HG02798 (cell line): ENCODE data around the gene TNS3.

ENCODE experiments used
- ATAC-seq: cut with Tn5 transposase; IDR thresholded peaks from one replicate; pipeline ENCODE4 v1.9.1; 2021; ENCODE audit warnings: mild to moderate bottlenecking; ENCODE audit not compliant: unreplicated experiment, poor library complexity

Gene TNS3

DNA sequence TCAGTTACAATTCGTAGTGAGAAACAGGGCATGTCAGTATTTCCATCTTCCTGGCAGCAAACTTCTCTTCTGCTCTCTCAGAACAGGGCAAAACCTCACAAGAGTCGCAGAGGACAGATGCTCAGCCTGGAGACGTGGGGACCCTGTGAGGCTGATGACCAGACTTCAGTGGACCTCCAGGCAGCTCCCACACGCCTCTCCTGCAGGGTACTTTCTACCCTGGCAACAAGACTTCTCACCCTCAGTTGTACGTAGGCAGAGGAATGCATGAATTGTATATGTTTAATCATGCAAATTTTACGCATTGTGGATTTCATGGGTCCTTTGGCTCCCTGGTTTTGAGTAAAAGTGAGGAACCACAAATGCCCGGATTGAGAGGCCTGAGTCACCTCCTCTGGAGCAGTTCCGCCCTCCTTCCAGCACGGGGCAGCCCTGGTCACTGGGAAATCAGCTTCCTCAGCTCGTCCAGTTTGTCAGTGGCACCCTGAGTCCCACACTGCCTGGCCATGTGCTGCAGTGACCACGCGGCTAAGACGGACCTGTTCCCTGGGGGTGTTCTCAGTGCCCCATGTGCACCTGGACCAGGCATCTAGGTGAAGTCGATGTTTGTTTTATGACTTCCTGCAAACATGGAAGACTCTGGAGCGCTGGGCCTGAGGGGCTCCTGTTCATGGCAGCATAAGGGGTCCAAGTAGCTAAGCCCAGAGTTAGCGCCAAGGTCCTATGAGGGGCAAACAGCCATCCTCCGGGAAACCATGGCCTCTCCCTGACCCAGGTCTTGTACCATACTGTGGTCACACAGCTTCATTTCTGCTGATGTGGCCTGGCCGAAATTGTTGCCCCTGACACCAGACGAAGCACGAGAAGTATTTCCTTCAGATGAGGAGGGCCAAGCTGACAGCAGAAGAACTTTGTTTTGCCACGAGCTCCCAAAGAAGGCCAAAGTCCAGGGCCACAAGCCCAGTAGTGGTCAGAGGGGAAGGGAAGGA is 165.1 kb downstream of the TNS3 start:
- no peak for ATAC-seq

DNA sequence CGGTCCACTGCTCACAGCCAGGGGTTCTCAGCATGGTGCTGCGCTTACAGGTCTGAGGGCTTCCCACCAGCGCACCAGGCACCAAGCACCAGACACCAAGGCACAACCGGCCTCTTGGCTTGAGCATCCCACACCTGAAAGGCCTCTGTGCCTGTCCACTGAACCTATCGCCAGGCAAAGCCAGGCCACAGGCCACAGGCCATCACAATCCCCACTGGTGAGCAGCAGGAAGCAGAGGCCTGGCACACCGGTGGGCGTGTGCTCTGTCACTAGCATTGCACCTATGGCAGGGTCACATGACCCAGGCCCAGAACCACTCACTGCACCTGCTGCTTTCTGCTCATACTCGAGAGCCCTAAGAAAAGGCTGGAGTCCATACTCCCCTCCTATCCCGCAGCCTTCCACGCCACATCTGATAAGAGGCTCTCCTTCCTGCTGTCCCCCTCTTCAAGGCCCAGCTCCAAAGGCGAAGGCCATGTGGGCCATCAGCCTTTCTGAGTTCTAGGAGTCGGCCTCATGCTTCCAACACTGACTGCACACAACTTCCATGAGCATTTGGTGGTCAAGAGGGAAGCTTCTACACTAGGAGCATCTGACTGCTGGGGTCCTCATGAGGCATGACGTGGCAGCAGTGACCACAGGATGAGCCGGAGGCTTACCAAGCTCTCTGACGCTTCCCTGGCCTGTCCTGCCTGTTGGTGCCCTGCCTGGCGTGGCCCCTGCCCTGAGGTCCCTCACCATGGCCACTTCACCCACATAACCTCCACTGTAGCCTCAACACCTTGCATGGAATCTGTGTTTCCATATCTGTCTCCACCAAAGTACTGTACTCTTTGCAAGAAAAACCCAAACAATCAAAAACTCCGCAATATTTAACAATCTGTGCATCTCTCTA is 166.3 kb downstream of the TNS3 start:
- ATAC-seq: no peak

DNA sequence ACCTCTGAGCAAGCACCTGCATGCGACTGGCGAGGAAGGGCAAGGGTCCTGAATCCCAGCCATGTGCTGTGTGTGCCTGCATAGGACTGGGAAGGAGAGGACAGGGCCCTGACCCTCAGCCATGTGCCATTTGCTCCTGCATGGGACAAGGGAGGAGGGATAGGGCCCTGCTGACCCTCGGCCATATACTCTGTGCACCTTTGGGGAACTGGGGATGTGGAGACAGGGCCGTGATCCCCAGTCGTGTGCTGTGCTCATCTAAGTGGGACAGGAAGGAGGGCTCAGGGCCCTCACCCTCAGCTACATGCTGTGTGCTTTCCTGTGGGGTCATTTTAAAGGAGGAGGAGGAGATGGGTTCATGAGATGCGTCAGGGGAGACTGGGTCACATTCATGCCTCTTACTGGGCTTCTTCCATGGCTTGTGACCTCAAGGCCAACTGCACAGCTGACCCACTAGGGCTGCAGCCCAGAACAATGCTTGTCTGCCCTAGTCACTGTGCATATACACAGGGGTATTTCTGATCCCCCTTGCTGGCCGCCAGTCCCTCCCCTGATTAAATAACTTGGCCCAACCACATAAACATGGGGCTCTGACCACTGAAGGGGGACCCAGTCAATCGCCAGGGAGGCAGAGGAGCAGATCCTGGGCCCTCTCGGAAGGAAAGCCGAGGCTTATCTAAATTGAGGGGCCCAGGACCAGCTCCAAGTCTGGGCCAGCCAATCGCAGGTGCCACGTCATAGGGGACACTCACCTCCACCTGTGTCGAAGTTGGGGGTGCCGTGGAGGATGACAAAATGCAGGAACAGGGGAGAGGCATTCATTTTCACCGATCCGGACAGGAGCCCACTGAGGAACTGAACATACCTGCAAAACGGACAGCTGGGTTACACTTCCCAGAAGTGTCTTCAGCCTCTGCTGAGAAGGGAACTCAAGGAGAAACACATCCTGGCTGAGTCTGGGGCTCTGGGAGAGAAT is 167.3 kb downstream of the TNS3 start:
- ATAC-seq: no peak

- ATAC-seq: no peak
Observed at GRCh38 chr7:47413526-47414341, 168.2 kb downstream of the TNS3 start.

DNA sequence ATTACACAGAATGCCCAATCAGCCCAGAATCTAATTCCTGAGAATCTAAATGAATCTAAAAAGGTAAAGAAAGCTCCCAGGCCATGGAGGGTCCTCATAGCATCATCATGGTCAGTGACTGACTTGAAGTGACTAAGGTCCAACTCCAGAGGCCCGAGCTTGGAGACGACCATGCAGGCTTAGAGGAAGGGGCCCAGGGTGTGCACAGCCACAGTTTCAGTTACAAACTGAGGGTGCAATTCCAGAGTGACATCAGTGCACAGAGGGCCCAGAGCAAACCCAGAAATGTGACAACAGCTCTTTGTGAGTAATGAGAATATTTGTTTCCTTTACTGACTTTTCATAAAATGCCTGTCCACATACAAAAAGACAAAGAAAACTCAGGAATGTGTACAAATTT is 170.0 kb downstream of the TNS3 start:
- no peak for ATAC-seq

GRCh38 chr7:47411281-47411869 is 170.5 kb downstream of the TNS3 start:
- no peak for ATAC-seq

DNA sequence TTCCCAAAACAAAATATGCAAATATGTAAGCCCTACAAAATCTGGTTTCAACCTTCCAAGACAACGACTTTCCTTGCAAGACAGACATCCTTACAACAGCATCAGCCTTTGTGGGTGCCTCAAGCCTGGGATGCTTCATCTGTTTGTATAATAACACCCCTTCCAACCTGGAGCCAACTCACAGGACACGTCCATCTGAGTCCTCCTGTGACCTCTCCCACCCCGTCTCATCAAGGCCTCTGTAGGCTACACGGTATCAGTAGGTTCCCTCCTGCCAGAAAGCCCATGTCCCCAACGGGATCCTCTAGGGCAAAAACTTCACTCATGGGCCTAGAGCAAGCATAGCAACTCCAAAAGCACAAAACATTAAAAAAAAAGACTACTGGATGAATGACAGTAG is 173.2 kb downstream of the TNS3 start:
- ATAC-seq: no peak

- ATAC-seq: no peak
Observed at GRCh38 chr7:47407821-47408674, 173.9 kb downstream of the TNS3 start.

- ATAC-seq: no peak
Observed at GRCh38 chr7:47407136-47407535, 174.8 kb downstream of the TNS3 start.

DNA sequence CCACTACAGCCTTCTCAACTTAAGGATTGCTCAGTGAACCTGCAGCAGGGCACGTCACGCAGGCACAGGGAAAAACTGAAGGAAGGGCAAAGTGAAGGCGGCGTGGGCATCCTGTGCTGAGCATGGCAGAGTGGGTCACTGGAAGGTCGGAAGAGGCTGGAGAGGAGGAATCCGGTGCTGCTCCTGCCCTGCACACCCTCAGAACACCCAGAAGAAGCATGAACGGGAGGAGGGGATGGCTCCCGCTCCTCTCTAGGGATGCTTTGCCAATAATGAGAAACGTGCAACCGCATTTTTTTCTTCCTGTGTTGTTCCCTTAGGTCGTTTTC is 175.1 kb downstream of the TNS3 start:
- no peak for ATAC-seq

DNA sequence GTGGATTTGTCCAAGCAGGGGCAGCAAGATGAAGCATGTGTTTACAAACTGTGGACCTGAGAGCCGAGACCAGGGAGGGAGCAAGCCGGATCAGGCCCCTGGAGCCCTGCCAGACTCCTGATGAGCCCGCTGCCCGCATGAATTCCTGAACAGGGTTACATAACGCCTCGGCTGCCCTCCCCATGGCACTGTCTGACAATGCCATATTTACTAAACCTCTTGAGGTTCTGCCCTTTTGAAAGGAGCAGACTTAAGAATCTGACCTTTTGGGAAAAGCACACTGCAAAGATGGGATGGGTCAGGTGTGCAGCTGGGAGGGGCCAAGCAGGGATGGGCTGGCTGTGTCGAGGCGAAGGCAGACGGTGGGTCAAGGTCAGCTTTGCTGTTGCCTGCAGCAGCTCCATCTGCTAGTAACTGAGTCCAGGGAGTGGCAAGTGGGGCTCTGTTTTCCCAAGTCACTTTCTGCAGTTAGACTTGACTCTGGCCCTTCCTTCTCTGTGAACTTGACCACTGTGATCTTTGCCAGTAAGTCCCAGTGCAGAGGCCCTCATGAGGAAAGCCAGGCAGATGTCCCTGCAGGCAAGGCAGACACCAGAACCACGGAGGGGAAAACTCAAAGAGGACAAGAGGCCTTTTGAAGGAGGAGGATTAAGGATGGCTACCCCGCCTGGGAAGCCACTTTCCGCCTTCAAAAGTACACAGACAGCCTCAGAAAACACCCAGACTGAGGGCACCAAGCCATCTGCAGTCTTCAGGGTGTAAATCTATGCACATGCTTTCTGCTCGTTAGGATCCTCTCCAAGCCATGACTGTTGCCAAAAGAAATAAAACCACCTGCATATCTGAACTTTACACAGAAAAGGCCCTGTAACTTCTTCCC is 175.8 kb downstream of the TNS3 start:
- ATAC-seq: no peak

GRCh38 chr7:47405286-47405904 is 176.5 kb downstream of the TNS3 start:
- ATAC-seq: no peak

- ATAC-seq: no peak
Observed at GRCh38 chr7:47404010-47404409, 177.9 kb downstream of the TNS3 start.

DNA sequence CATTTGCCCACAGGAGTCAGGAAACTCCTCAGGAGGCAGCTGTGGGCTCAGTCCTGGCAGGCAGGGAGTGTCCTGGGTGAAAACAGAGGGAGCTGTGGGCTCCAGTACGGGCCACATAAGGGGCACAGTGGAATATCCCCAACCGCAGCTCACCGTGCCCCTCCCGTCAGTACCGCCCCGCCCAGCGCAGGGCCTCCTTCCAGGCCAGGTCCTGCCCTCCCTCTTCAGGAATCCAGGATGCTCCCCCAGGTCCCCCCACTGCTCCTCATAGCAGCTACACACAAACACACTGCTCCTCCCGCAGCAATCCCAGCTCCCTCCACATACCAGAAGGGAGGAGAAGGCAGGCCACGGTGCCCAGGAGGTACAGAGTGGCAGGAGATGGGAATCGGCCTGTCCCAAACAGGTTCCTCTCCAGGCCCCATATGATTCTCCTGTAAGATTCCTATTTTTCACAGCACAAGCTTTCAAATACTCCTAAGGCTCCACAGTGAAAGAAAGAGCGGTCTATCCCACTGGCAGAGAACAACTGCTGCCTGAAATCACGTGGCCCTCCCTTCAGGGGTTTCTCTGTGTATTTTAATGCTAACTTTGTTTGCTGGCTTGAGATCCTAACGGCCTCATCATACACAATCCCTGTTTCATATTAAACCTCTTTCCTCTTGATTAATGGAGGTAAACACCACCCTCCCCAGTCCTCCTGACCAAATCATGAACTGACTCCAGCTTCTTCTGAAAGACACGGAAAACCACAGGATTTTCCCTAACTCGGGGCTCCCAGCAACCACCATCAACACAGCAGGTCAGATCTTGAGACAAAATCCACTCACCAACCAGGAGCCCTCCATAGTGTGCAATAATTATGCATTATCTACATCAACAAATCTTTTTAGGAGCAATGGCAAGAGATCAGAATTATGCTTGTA is 178.7 kb downstream of the TNS3 start:
- ATAC-seq: no peak
